Fibroblast of villous mesenchyme (primary cell): ENCODE results near the gene SDHD. TPM values are rescaled to one million over a fixed set of nuclear protein-coding genes. Genes with fewer than 3 reads are reported as not detected.
"Not testable (repeated sequence)": the region's sequence is repeated elsewhere in the genome, so short reads cannot be mapped to it uniquely, and the experiment has no call there.

Experiments
- DNase-seq: peaks from one replicate; pipeline ENCODE4 v3.0.0-alpha.2; 2010; ENCODE audit warnings: low read depth
- H3K4me3 ChIP-seq: 2 replicates; pipeline ENCODE4 v1.5.1; 2011; ENCODE audit warnings: low read depth, mild to moderate bottlenecking, low read length
- total RNA-seq: library from RNA; depleted of rRNA; stranded (reverse); fragments of >200 nt; gene quantifications from 2 replicates; pipeline ENCODE4 v1.2.3, GENCODE V29; 2012
- TF ChIP-seq, protein P1 (sequence below): IDR thresholded peaks from 2 replicates; pipeline ENCODE4 v1.5.1; 2012; ENCODE audit warnings: low read depth, mild to moderate bottlenecking, low read length; ENCODE audit not compliant: insufficient read depth

The SDHD gene
- total RNA-seq = 121 and 140 TPM in 2 replicates

DNA sequence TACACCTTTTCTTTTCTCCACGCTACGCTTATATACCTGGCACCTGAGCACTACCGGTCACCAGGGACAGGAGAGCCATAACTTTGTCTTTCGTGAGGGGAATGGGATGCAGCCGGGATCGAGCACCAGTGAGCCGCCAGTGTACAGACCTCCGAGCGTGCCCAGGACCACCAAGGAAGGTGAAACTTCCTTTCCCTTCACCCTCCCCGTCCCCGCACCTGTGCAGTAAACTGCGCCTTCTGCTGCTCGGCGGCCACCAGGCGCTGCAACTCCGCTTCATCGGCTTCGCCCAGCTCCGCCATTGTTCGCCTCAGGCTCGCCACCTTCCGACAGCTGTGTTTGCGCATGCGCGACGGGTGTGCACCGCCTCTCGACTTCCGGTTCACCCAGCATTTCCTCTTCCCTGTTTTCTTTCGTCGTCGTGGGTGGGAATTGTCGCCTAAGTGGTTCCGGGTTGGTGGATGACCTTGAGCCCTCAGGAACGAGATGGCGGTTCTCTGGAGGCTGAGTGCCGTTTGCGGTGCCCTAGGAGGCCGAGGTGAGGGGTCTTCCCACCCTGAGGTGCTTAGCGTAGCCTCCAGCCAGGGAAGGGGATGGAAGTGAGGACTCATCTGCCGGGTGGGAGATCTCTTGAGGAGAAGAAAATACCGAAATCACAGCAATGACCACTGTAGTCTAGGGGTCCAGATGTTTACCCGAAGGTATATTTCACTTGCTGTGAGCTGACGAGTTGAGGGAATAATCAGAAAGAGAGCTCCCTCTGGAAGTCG, at the start of gene SDHD, which contains the start of gene TIMM8B:
SDHD (plus strand) TSS at position 452 of the 770 bp plus-strand sequence; CDS start at position 487, 35 bp downstream.
TIMM8B (minus strand) TSS at position 335 of the 770 bp plus-strand sequence; CDS start at position 302, 33 bp downstream.
- TF ChIP-seq, protein P1, sequence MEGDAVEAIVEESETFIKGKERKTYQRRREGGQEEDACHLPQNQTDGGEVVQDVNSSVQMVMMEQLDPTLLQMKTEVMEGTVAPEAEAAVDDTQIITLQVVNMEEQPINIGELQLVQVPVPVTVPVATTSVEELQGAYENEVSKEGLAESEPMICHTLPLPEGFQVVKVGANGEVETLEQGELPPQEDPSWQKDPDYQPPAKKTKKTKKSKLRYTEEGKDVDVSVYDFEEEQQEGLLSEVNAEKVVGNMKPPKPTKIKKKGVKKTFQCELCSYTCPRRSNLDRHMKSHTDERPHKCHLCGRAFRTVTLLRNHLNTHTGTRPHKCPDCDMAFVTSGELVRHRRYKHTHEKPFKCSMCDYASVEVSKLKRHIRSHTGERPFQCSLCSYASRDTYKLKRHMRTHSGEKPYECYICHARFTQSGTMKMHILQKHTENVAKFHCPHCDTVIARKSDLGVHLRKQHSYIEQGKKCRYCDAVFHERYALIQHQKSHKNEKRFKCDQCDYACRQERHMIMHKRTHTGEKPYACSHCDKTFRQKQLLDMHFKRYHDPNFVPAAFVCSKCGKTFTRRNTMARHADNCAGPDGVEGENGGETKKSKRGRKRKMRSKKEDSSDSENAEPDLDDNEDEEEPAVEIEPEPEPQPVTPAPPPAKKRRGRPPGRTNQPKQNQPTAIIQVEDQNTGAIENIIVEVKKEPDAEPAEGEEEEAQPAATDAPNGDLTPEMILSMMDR = peak; percentile 31
- peak within 1 kb of the TSS; percentile 100 for H3K4me3 ChIP-seq
- DNase-seq = peak; percentile 98

DNA sequence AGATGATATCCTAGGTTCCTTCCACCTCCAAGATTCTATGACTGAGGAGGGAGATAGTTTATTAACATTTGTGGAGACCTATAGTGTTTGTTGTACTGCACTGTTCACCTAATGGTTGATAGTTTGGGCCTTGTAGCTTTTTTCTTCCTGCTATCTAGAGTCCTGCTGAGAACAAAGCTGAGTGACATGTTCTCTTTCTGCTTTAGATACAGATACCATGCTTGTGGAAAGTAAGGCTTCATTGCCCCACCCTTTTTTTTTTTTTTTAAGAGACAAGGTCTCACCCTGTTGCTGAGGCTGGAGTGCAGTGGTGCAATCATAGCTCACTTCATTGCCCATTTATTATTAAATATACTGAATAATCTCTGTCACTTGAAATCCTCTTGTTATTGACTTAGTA, 49.1 kb upstream of the SDHD start:
- no peak for DNase-seq
- TF ChIP-seq, protein P1 = no peak
- H3K4me3 ChIP-seq = no peak overlapping the region

DNA sequence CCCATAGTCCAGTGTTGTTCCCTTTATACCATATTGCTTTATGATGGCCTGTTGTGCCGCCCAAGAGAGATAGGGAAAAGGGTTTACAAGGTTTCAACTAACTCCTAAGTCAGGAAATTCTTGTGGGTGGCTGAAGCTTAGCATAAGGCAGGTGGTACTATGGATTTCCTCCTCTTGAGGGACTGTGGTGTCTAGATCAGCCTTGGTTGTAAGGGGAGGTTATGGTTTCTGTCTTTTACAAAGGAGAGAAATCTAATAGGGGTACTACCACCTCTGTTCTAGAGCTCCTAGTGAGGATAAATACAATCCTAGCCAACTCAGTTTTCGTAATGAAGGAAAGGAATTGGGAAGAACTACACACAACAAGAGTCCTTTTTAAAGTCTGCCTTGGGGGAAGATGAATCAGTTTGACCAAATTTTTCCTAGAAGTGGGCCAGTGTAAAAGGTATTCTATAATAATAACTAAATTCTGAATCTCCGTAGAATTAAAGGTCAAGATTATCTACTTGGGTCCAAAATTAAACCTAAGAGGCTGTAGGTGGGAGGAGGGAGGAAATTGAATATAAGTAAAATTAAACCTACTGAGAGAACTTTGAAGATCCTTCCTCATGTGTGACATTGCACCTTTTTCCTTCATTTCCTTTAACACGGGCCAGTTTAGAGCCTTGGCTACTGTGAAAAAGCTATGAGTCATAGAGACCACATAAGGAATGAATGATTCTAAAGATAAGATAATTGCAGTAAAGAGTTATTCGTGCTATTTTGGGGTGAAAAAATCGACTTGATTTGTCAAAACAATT, 44.3 kb upstream of the SDHD start:
- TF ChIP-seq, protein P1 = no peak
- H3K4me3 ChIP-seq = no peak overlapping the region
- peak; percentile 73 for DNase-seq

DNA sequence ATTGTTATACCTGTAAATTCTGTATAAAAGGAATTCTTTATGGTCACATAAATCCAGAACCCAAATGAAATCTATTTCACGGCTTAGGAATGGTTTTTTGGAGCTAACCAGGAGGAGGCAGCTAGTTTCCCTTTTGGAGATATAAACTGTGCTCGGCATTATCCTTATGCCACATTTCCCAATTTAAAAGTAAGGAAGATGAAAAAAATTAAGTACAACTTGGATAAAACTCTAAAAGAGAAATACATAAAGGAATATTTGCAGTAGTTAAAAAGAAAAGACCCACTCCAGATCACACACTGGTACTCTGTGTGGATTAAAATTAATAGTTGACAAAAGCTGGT, 43.7 kb upstream of the SDHD start:
- H3K4me3 ChIP-seq = no peak overlapping the region
- TF ChIP-seq, protein P1 = no peak
- no peak for DNase-seq

DNA sequence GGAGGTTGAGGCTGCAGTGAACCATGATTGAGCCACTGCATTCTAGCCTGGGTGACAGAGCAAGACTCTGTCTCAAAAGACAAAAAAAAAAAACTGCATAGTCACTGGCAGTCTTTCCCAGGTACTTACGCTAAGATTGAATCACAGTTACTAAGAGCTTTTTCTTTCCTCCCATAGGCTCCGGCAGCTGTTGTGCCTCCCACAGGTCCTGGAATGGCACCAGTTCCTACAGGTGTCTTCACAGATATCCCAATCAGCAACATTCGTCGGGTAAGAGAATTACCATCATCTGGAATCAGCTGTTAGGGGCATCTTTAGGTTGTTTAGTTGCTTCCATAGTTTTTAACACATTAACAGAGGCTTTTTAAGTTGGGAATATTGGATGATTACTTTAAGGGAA, 41.7 kb upstream of the SDHD start:
- TF ChIP-seq, protein P1 = no peak
- no peak overlapping the region for H3K4me3 ChIP-seq
- no peak for DNase-seq

DNA sequence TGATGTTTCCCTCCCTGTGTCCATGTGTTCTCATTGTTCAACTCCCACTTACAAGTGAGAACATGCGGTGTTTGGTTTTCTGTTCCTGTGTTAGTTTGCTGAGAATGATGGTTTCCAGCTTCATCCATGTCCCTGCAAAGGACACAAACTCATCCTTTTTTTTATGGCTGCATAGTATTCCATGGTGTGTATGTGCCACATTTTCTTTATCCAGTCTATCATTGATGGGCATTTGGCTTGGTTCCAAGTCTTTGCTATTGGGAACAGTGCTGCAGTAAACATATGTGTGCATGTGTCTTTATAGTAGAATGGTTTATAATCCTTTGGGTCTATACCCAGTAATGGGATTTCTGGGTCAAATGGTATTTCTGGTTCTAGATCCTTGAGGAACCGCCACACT, 40.0 kb upstream of the SDHD start:
- not testable (repeated sequence) for H3K4me3 ChIP-seq, DNase-seq

DNA sequence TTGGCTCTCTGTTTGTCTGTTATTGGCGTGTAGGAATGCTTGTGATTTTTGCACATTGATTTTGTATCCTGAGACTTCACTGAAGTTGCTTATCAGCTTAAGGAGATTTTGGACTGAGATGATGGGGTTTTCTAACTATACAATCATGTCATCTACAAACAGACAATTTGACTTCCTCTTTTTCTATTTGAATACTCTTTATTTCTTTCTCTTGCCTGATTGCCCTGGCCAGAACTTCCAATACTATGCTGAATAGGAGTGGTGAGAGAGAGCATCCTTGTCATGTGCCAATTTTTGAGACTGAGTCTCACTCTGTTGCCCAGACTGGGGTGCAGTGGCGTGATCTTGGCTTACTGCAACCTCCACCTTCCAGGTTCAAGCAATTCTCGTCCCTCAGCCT, 38.4 kb upstream of the SDHD start:
- not testable (repeated sequence) for H3K4me3 ChIP-seq, DNase-seq

DNA sequence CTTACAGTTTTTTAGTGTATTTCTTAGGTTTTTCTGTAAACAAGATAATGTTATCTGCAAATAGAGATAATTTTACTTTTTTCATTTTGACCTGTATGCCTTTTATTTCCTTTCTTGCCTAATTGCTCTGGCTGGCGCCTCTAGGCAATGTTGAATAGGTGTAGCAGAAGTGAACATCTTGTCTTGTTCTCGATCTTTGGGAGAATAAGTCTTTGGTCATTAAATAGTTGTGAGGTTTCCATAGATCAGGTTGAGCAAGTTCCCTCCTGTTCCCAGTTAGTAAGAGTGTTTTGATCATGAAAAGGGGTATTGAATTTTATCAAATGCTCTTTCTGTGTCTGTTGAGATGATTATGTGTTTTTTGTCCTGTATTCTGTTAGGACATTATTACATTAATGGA, 36.9 kb upstream of the SDHD start:
- TF ChIP-seq, protein P1 = no peak
- DNase-seq = no peak
- H3K4me3 ChIP-seq = no peak overlapping the region
